HEK293 (cell line): ENCODE results near the gene PARL.

ENCODE experiments used
- CTCF ChIA-PET: fragments of 350-600 bp; formaldehyde crosslinking; extraction: SDS; loops from one replicate; lab custom pipeline; 2021; ENCODE audit warnings: antibody characterized with exemption; lab: Yijun Ruan, JAX
- POLR2A ChIA-PET: fragments of 300-600 bp; formaldehyde crosslinking; extraction: SDS; loops from one replicate; lab custom pipeline; 2020; ENCODE audit warnings: antibody characterized with exemption, inconsistent platforms; lab: Yijun Ruan, JAX
- H3K27ac ChIP-seq: fragments of 200-500 bp; sonication (Bioruptor generic); 2 replicates; pipeline ENCODE4 v1.5.1; 2014; ENCODE audit warnings: low read depth, low read length, control low read depth, inconsistent platforms; ENCODE audit errors: extremely low read depth
- H3K36me3 ChIP-seq, 2 experiments: fragments of 200-500 bp in 1 of 2; sonication (Bioruptor generic) in 1 of 2; 1 replicate in 1 of 2; 2 replicates in 1 of 2; pipeline ENCODE4 v1.5.1; 2014 to 2017; ENCODE audit warnings: inconsistent platforms in 2 of 2, low read length in 2 of 2; ENCODE audit not compliant: control insufficient read depth in 2 of 2, insufficient read depth in 1 of 2
- H3K4me1 ChIP-seq: fragments of 200-500 bp; sonication (Bioruptor generic); 2 replicates; pipeline ENCODE4 v1.5.1; 2014; ENCODE audit warnings: mild to moderate bottlenecking, low read length, inconsistent platforms; ENCODE audit not compliant: control insufficient read depth, insufficient read depth
- H3K4me3 ChIP-seq: 2 replicates; pipeline ENCODE4 v1.5.1; 2011; ENCODE audit warnings: low read depth, mild to moderate bottlenecking, control low read depth, low read length, moderate library complexity
- H3K9me3 ChIP-seq: fragments of 200-500 bp; sonication (Bioruptor generic); 2 replicates; pipeline ENCODE4 v1.5.1; 2014; ENCODE audit warnings: low read depth, low read length, inconsistent platforms; ENCODE audit not compliant: control insufficient read depth, insufficient read depth
- AEBP2 ChIP-seq: fragments of 450-650 bp; formaldehyde crosslinking; IDR thresholded peaks from 2 replicates; pipeline ENCODE4 v1.5.1; 2016; ENCODE audit warnings: missing biosample characterization, missing genetic modification characterization, borderline replicate concordance
- BCL11B ChIP-seq: fragments of 450-650 bp; formaldehyde crosslinking; IDR thresholded peaks from 2 replicates; pipeline ENCODE4 v1.5.1; 2016; ENCODE audit warnings: low read depth, missing biosample characterization, missing genetic modification characterization
- KLF7 ChIP-seq: fragments of 450-650 bp; formaldehyde crosslinking; IDR thresholded peaks from 2 replicates; pipeline ENCODE4 v1.5.1; 2016; ENCODE audit warnings: missing biosample characterization, missing genetic modification characterization, borderline replicate concordance
- OVOL3 ChIP-seq: fragments of 450-650 bp; formaldehyde crosslinking; IDR thresholded peaks from 2 replicates; pipeline ENCODE4 v1.5.1; 2016; ENCODE audit warnings: missing biosample characterization, missing genetic modification characterization
- ZNF132 ChIP-seq: fragments of 450-650 bp; formaldehyde crosslinking; IDR thresholded peaks from 2 replicates; pipeline ENCODE4 v1.5.1; 2017; ENCODE audit warnings: missing biosample characterization, missing genetic modification characterization, borderline replicate concordance
- ZNF169 ChIP-seq: fragments of 450-650 bp; formaldehyde crosslinking; IDR thresholded peaks from 2 replicates; pipeline ENCODE4 v1.5.1; 2016; ENCODE audit warnings: missing biosample characterization, missing genetic modification characterization
- ZNF211 ChIP-seq: fragments of 450-650 bp; formaldehyde crosslinking; IDR thresholded peaks from 2 replicates; pipeline ENCODE4 v1.5.1; 2016; ENCODE audit warnings: low read depth, missing biosample characterization, missing genetic modification characterization
- ZNF221 ChIP-seq: fragments of 450-650 bp; formaldehyde crosslinking; IDR thresholded peaks from 2 replicates; pipeline ENCODE4 v1.5.1; 2017; ENCODE audit warnings: missing biosample characterization, missing genetic modification characterization, borderline replicate concordance
- ZNF23 ChIP-seq: fragments of 450-650 bp; formaldehyde crosslinking; IDR thresholded peaks from 2 replicates; pipeline ENCODE4 v1.5.1; 2016; ENCODE audit warnings: missing biosample characterization, missing genetic modification characterization, borderline replicate concordance
- ZNF239 ChIP-seq: fragments of 450-650 bp; formaldehyde crosslinking; IDR thresholded peaks from 2 replicates; pipeline ENCODE4 v1.5.1; 2016; ENCODE audit warnings: missing biosample characterization, missing genetic modification characterization
- ZNF350 ChIP-seq: fragments of 450-650 bp; formaldehyde crosslinking; IDR thresholded peaks from 2 replicates; pipeline ENCODE4 v1.5.0; 2017; ENCODE audit warnings: missing biosample characterization, mild to moderate bottlenecking, missing genetic modification characterization
- ZNF394 ChIP-seq: fragments of 450-650 bp; formaldehyde crosslinking; IDR thresholded peaks from 2 replicates; pipeline ENCODE4 v1.5.1; 2016; ENCODE audit warnings: missing biosample characterization, missing genetic modification characterization, mild to moderate bottlenecking, moderate library complexity, borderline replicate concordance
- ZNF558 ChIP-seq: fragments of 450-650 bp; formaldehyde crosslinking; IDR thresholded peaks from 2 replicates; pipeline ENCODE4 v1.5.1; 2016; ENCODE audit warnings: missing biosample characterization, missing genetic modification characterization
- ZNF664 ChIP-seq: fragments of 450-650 bp; formaldehyde crosslinking; IDR thresholded peaks from 2 replicates; pipeline ENCODE4 v1.5.1; 2016; ENCODE audit warnings: missing biosample characterization, missing genetic modification characterization
- ZNF701 ChIP-seq: fragments of 450-650 bp; formaldehyde crosslinking; IDR thresholded peaks from 2 replicates; pipeline ENCODE4 v1.5.1; 2016; ENCODE audit warnings: missing biosample characterization, missing genetic modification characterization
- ZNF747 ChIP-seq: fragments of 450-650 bp; formaldehyde crosslinking; IDR thresholded peaks from 2 replicates; pipeline ENCODE4 v1.5.1; 2016; ENCODE audit warnings: missing biosample characterization, missing genetic modification characterization
- ZSCAN4 ChIP-seq: fragments of 450-650 bp; formaldehyde crosslinking; IDR thresholded peaks from 2 replicates; pipeline ENCODE4 v1.5.1; 2017; ENCODE audit warnings: missing biosample characterization, missing genetic modification characterization
- TF ChIP-seq, protein P1 (sequence below): fragments of 450-650 bp; formaldehyde crosslinking; IDR thresholded peaks from 2 replicates; pipeline ENCODE4 v1.5.1; 2017; ENCODE audit warnings: missing biosample characterization, missing genetic modification characterization
- TF ChIP-seq, protein P2 (sequence below): fragments of 450-650 bp; formaldehyde crosslinking; IDR thresholded peaks from 2 replicates; pipeline ENCODE4 v1.5.1; 2016; ENCODE audit warnings: missing biosample characterization, missing genetic modification characterization
- TF ChIP-seq, protein P3 (sequence below): fragments of 450-650 bp; formaldehyde crosslinking; IDR thresholded peaks from 2 replicates; pipeline ENCODE4 v1.5.1; 2016; ENCODE audit warnings: missing biosample characterization, missing genetic modification characterization
- TF ChIP-seq, protein P4 (sequence below): fragments of 450-650 bp; formaldehyde crosslinking; IDR thresholded peaks from 2 replicates; pipeline ENCODE4 v1.5.1; 2017; ENCODE audit warnings: missing biosample characterization, mild to moderate bottlenecking, missing genetic modification characterization, moderate library complexity
- TF ChIP-seq, protein P5 (sequence below): fragments of 450-650 bp; formaldehyde crosslinking; IDR thresholded peaks from 2 replicates; pipeline ENCODE4 v1.5.1; 2016; ENCODE audit warnings: missing biosample characterization, missing genetic modification characterization

The PARL gene

GRCh38 chr3:183815563-183815940 is 69.1 kb downstream of the PARL start:
- H3K36me3 ChIP-seq, result peaks cover 0 to 66% of the 10 kb centered on the region in 2 experiments; a peak in 2 of 3 replicates
- no peak overlapping the region for H3K4me3 ChIP-seq
- no peaks in the 10 kb centered on the region for H3K4me1 ChIP-seq
- CTCF ChIA-PET, result no interaction called here
- TF ChIP-seq ZNF701 (no peak), ZNF169 (tag by site-specific recombination) (no peak), ZNF664 (tag by site-specific recombination) (no peak)
- TF ChIP-seq, protein P1, sequence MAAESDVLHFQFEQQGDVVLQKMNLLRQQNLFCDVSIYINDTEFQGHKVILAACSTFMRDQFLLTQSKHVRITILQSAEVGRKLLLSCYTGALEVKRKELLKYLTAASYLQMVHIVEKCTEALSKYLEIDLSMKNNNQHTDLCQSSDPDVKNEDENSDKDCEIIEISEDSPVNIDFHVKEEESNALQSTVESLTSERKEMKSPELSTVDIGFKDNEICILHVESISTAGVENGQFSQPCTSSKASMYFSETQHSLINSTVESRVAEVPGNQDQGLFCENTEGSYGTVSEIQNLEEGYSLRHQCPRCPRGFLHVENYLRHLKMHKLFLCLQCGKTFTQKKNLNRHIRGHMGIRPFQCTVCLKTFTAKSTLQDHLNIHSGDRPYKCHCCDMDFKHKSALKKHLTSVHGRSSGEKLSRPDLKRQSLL, result no peak
- TF ChIP-seq, all 188 proteins: peak for 0
- no peak overlapping the region for H3K27ac ChIP-seq
- POLR2A ChIA-PET, result no interaction called here
- no peaks in the 10 kb centered on the region for H3K9me3 ChIP-seq

DNA sequence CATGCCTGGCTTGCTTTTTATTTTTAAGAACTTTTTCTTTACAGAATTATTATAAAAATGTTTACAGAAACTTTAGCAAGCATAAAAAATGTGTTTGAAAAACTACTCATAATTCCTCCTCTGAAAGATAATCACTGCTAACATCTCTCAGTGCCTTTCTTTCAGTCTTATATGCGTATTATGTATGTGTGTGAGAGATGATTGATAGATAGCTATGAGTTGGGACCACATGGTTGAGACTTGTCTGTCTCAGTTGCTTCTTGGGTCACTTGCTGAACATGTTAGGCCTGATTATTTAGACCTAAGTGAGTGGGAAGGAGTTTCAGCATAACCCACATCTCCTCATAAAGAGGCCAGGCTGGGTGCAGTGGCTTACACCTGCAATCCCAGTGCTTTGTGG is 70.4 kb downstream of the PARL start:
- ChIA-PET CTCF (no interaction called here), POLR2A (interaction anchor here (0.6 kb wide), 1 partner anchor 11 kb away, joined by 4 read pairs; no protein-coding TSS in a partner anchor)
- no peak overlapping the region for H3K4me3 ChIP-seq
- H3K27ac ChIP-seq, result no peak overlapping the region
- no peaks in the 10 kb centered on the region for H3K4me1 ChIP-seq
- TF ChIP-seq ZNF747 (tag by site-specific recombination), result no peak
- no peak for TF ChIP-seq ZNF221
- TF ChIP-seq ZNF350 (tag by site-specific recombination), result no peak
- no peak for TF ChIP-seq ZNF132 (tag by site-specific recombination)
- TF ChIP-seq, protein P2, sequence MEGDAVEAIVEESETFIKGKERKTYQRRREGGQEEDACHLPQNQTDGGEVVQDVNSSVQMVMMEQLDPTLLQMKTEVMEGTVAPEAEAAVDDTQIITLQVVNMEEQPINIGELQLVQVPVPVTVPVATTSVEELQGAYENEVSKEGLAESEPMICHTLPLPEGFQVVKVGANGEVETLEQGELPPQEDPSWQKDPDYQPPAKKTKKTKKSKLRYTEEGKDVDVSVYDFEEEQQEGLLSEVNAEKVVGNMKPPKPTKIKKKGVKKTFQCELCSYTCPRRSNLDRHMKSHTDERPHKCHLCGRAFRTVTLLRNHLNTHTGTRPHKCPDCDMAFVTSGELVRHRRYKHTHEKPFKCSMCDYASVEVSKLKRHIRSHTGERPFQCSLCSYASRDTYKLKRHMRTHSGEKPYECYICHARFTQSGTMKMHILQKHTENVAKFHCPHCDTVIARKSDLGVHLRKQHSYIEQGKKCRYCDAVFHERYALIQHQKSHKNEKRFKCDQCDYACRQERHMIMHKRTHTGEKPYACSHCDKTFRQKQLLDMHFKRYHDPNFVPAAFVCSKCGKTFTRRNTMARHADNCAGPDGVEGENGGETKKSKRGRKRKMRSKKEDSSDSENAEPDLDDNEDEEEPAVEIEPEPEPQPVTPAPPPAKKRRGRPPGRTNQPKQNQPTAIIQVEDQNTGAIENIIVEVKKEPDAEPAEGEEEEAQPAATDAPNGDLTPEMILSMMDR (tag by site-specific recombination), result no peak
- no peak for TF ChIP-seq ZNF394
- no peak for TF ChIP-seq ZSCAN4 (tag by site-specific recombination)
- TF ChIP-seq ZNF239 (tag by site-specific recombination), result no peak
- H3K36me3 ChIP-seq, result peaks cover 0 to 72% of the 10 kb centered on the region in 2 experiments; a peak in 2 of 3 replicates
- no peaks in the 10 kb centered on the region for H3K9me3 ChIP-seq

- Histone ChIP-seq H3K4me1 (no peaks in the 10 kb centered on the region), H3K4me3 (no peak overlapping the region), H3K36me3 (peaks cover 0 to 80% of the 10 kb centered on the region in 2 experiments; a peak in 2 of 3 replicates), H3K27ac (peak overlapping the region; percentile 8; the same call in 1 of the 2 replicates), H3K9me3 (no peaks in the 10 kb centered on the region)
- POLR2A ChIA-PET, result no interaction called here
- CTCF ChIA-PET, result no interaction called here
- TF ChIP-seq KLF7 (tag by site-specific recombination) (no peak), ZNF211 (tag by site-specific recombination) (no peak), ZNF558 (tag by site-specific recombination) (no peak), OVOL3 (tag by site-specific recombination) (no peak), BCL11B (no peak), AEBP2 (no peak), ZNF23 (tag by site-specific recombination) (no peak)
- TF ChIP-seq, protein P3, sequence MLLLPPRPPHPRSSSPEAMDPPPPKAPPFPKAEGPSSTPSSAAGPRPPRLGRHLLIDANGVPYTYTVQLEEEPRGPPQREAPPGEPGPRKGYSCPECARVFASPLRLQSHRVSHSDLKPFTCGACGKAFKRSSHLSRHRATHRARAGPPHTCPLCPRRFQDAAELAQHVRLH, result no peak
- TF ChIP-seq, protein P4, sequence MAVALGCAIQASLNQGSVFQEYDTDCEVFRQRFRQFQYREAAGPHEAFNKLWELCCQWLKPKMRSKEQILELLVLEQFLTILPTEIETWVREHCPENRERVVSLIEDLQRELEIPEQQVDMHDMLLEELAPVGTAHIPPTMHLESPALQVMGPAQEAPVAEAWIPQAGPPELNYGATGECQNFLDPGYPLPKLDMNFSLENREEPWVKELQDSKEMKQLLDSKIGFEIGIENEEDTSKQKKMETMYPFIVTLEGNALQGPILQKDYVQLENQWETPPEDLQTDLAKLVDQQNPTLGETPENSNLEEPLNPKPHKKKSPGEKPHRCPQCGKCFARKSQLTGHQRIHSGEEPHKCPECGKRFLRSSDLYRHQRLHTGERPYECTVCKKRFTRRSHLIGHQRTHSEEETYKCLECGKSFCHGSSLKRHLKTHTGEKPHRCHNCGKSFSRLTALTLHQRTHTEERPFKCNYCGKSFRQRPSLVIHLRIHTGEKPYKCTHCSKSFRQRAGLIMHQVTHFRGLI (tag by site-specific recombination), result no peak
- TF ChIP-seq, protein P5, sequence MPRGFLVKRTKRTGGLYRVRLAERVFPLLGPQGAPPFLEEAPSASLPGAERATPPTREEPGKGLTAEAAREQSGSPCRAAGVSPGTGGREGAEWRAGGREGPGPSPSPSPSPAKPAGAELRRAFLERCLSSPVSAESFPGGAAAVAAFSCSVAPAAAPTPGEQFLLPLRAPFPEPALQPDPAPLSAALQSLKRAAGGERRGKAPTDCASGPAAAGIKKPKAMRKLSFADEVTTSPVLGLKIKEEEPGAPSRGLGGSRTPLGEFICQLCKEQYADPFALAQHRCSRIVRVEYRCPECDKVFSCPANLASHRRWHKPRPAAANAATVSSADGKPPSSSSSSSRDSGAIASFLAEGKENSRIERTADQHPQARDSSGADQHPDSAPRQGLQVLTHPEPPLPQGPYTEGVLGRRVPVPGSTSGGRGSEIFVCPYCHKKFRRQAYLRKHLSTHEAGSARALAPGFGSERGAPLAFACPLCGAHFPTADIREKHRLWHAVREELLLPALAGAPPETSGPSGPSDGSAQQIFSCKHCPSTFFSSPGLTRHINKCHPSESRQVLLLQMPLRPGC (tag by site-specific recombination), result no peak
These were observed 71.8 kb downstream of the PARL start for GRCh38 chr3:183812761-183813445.
